Psoas muscle (tissue), 8 donors: ENCODE results near the gene AXIN2. TPM values are rescaled to one million over a fixed set of nuclear protein-coding genes. Genes with fewer than 3 reads are reported as not detected.
"Not testable (repeated sequence)": the region's sequence is repeated elsewhere in the genome, so short reads cannot be mapped to it uniquely, and the experiment has no call there.

Experiments used
- ATAC-seq, 4 donors: fragments of 200-7000 bp; cut with Tn5 transposase; one replicate each; pipeline ENCODE4 v1.9.1; 2020; ENCODE audit warnings: moderate library complexity in 3 of 4, mild to moderate bottlenecking in 2 of 4
- DNase-seq, 2 donors: peaks; one replicate each; pipeline ENCODE4 v3.0.0-alpha.2; 2020
- H3K27ac ChIP-seq: fragments of 200-600 bp; one replicate; pipeline ENCODE4 v1.8.0; 2022
- H3K27me3 ChIP-seq, 3 donors: fragments of 200-600 bp in 1 of 3; one replicate each; pipeline versions ENCODE4 v1.6.1 to v1.8.0; 2013 to 2022; ENCODE audit warnings: low read length in 2 of 3, mild to moderate bottlenecking in 2 of 3, moderate library complexity in 1 of 3; ENCODE audit not compliant: insufficient read depth in 3 of 3
- H3K36me3 ChIP-seq, 2 donors: fragments of 200-600 bp in 1 of 2; one replicate each; pipeline versions ENCODE4 v1.6.1 to v1.8.0; 2013 to 2022; ENCODE audit warnings: low read depth in 1 of 2, mild to moderate bottlenecking in 1 of 2, moderate library complexity in 1 of 2; ENCODE audit not compliant: insufficient read depth in 1 of 2
- H3K4me1 ChIP-seq: fragments of 200-600 bp; one replicate; pipeline ENCODE4 v1.8.0; 2022
- H3K4me3 ChIP-seq: fragments of 200-600 bp; one replicate; pipeline ENCODE4 v1.8.0; 2022; ENCODE audit warnings: mild to moderate bottlenecking
- H3K9me3 ChIP-seq: fragments of 200-600 bp; one replicate; pipeline ENCODE4 v1.8.0; 2022
- WGBS, 3 donors: extraction: QIAGEN DNeasy Blood & Tissue Kit; methylation state at CpG; one replicate each; pipeline versions ENCODE4 v1.1.6 to v1.1.7; 2013; 5-methylcytosine and 5-hydroxymethylcytosine counted together
- intact Hi-C, 2 donors: fragments of 100-400 bp; cut with DNase I; formaldehyde crosslinking; loops; one replicate each; pipeline versions ENCODE4 v1.11.0 to v1.14.2; 2022
- polyA plus RNA-seq, 3 donors: library from polyadenylated mRNA; stranded (reverse); fragments of 200-250 nt; gene quantifications; one replicate each; pipeline ENCODE4 v1.2.3, GENCODE V29; 2013
- total RNA-seq, 4 donors: library from RNA; stranded (reverse); fragmentation: NEBNext Ultra II Directional in 2 of 4; extraction: Animal tissue kit (Norgen Biotek cat#: 25700) in 2 of 4; gene quantifications; one replicate each; pipeline versions ENCODE4 v1.2.1 to v1.2.4, GENCODE V29; 2021 to 2023
- TF ChIP-seq, protein P1 (sequence below): fragments of 200-600 bp; IDR thresholded peaks from one replicate; pipeline ENCODE4 v1.8.0; 2022; ENCODE audit warnings: antibody characterized with exemption
- donor health status: healthy with polysubstance abuse.
- donor health status: DM: no; HTN: no; CAD: no; lungs with moderate emphysema.
- donor health status: Bipolar disorder and iron deficiency.
- donor health status: healthy.
- donor health status: DM: yes; HTN: yes; CAD: no.
- donor health status: DM: no; HTN: no; CAD: no.
- donor health status: DM: no; HTN: no; CAD: no.
- donor health status: DM: yes; HTN: yes; CAD: no.

The AXIN2 gene
- total and polyA plus RNA-seq, 7 donors, result 0.72 to 19.1 (median 8.0) TPM

- 95 to 96% (median 96%) methylated on average over 6 of the region's 6 CpGs for WGBS, 3 donors
- TF ChIP-seq, protein P1, sequence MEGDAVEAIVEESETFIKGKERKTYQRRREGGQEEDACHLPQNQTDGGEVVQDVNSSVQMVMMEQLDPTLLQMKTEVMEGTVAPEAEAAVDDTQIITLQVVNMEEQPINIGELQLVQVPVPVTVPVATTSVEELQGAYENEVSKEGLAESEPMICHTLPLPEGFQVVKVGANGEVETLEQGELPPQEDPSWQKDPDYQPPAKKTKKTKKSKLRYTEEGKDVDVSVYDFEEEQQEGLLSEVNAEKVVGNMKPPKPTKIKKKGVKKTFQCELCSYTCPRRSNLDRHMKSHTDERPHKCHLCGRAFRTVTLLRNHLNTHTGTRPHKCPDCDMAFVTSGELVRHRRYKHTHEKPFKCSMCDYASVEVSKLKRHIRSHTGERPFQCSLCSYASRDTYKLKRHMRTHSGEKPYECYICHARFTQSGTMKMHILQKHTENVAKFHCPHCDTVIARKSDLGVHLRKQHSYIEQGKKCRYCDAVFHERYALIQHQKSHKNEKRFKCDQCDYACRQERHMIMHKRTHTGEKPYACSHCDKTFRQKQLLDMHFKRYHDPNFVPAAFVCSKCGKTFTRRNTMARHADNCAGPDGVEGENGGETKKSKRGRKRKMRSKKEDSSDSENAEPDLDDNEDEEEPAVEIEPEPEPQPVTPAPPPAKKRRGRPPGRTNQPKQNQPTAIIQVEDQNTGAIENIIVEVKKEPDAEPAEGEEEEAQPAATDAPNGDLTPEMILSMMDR, result no peak
- H3K4me3 ChIP-seq, result no peak overlapping the region
- intact Hi-C loops, result no loop called here
- H3K4me1 ChIP-seq, result no peaks in the 10 kb centered on the region
- no peaks in the 10 kb centered on the region for H3K36me3 ChIP-seq
- no peak overlapping the region for H3K27ac ChIP-seq
- H3K27me3 ChIP-seq, result no peaks in the 10 kb centered on the region
- H3K9me3 ChIP-seq, result no peaks in the 10 kb centered on the region
- ATAC-seq, result no peak
- no peak for DNase-seq
These were observed 45.9 kb downstream of the AXIN2 start for GRCh38 chr17:65515512-65515911.

GRCh38 chr17:65514541-65514940 lies 46.9 kb downstream of the AXIN2 start:
- WGBS, 3 donors, result 35 to 43% (median 38%) methylated on average over 5 of the region's 5 CpGs
- Histone ChIP-seq H3K4me1 (no peaks in the 10 kb centered on the region), H3K9me3 (no peaks in the 10 kb centered on the region), H3K27me3 (no peaks in the 10 kb centered on the region), H3K36me3 (no peaks in the 10 kb centered on the region), H3K4me3 (no peak overlapping the region), H3K27ac (no peak overlapping the region)
- TF ChIP-seq, protein P1, result no peak
- ATAC-seq, result peak in 3 of 4 donors; percentile 40 to 80 (median 64)
- DNase-seq, result peak in 1 of 2 donors; percentile 32
- intact Hi-C loops, result no loop called here

DNA sequence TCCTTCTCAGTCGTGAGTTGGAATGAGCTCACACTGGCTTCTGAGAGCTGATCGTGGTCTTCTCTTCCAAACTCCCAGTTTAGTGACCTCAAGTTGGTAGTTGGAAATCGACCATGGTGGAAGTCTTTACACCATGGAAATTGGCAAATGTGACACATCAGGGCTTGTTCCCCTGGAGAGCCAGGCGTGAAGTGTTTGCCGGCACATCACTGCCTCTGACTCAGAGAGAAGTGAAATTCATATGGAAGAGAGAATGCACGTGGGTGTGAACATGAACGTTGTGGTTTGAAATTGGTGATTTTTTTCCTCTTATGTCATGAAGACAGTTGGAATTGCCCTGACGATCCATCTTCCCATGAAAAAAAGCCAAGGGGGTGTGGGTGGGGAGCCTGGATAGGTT lies 47.4 kb downstream of the AXIN2 start:
- ATAC-seq, result peak in 2 of 4 donors; percentile 44 to 63
- Histone ChIP-seq H3K27me3 (no peaks in the 10 kb centered on the region), H3K27ac (no peak overlapping the region)

GRCh38 chr17:65511316-65511715 lies 50.1 kb downstream of the AXIN2 start:
- DNase-seq (no peak), ATAC-seq (no peak)
- no peak overlapping the region for H3K27ac ChIP-seq
- no peak overlapping the region for H3K4me3 ChIP-seq
- intact Hi-C loops, result no loop called here
- WGBS, 3 donors, result 83 to 91% (median 90%) methylated on average over 3 of the region's 3 CpGs
- no peaks in the 10 kb centered on the region for H3K36me3 ChIP-seq
- TF ChIP-seq, protein P1, result no peak
- H3K9me3 ChIP-seq, result no peaks in the 10 kb centered on the region
- H3K4me1 ChIP-seq, result no peaks in the 10 kb centered on the region
- H3K27me3 ChIP-seq, result no peaks in the 10 kb centered on the region

More for the DNA sequence above, 47.4 kb downstream of the AXIN2 start:
- no peaks in the 10 kb centered on the region for H3K9me3 ChIP-seq
- TF ChIP-seq, protein P1, result no peak
- no peaks in the 10 kb centered on the region for H3K4me1 ChIP-seq
- WGBS, 3 donors, result 33 to 37% (median 35%) methylated on average over 8 of the region's 8 CpGs
- H3K36me3 ChIP-seq, result no peaks in the 10 kb centered on the region
- DNase-seq, result no peak
- H3K4me3 ChIP-seq, result no peak overlapping the region
- intact Hi-C loops, result no loop called here

GRCh38 chr17:65509032-65509431 lies 52.4 kb downstream of the AXIN2 start:
- Histone ChIP-seq H3K4me3 (no peak overlapping the region), H3K27me3 (no peaks in the 10 kb centered on the region), H3K9me3 (no peaks in the 10 kb centered on the region), H3K36me3 (no peaks in the 10 kb centered on the region), H3K27ac (no peak overlapping the region), H3K4me1 (no peaks in the 10 kb centered on the region)
- WGBS, 3 donors, result 69 to 78% (median 70%) methylated on average over 2 of the region's 2 CpGs
- TF ChIP-seq, protein P1, result no peak
- DNase-seq (no peak), ATAC-seq (no peak)
- intact Hi-C loops, result no loop called here

DNA sequence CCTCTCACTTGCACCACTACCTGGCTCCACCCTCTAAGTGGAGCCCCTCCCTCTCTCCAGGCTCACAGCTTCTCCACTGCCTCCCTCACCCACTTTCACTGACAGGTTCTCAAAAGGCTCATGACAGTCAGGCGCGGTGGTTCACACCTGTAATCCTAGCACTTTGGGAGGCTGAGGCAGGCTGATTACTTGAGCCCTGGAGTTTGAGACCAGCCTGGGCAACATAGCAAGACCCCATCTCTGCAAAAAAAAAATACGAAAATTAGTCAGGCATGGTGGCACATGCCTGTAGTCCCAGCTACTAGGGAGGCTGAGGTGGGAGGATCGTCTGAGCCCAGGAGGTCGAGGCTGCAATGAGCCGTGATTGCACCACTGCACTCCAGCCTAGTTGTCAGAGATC lies 56.8 kb downstream of the AXIN2 start:
- DNase-seq, H3K27me3 ChIP-seq, H3K9me3 ChIP-seq, H3K27ac ChIP-seq, ATAC-seq, H3K4me1 ChIP-seq, H3K4me3 ChIP-seq, intact Hi-C loops, H3K36me3 ChIP-seq: not testable (repeated sequence)
- WGBS, 3 donors, result 85 to 89% (median 86%) methylated on average over 6 of the region's 6 CpGs
